ENCODE measurements around the gene TMEM200B.

- no peak for TF ChIP-seq CTCF (conservative IDR thresholded peaks at IDR 0.05 in 1 of 2, IDR thresholded peaks at IDR 0.05 in 1 of 2; ENCODE audit: low read depth in 1 of 2, low read length in 2 of 2)
- TF ChIP-seq EZH2 (IDR thresholded peaks at IDR 0.05; ENCODE audit: low read length, missing control alignments) = no peak
Observed at GRCh38 chr1:29105822-29106221, 17.9 kb downstream of the TMEM200B start.

All from fibroblast of lung (primary cell).